ENCODE results near the gene IFT43.

Gene IFT43

GRCh38 chr14:76109087-76109880 is 123.7 kb downstream of the IFT43 start:
- no peak for DNase-seq (ENCODE audit: low read depth, low spot score)

- no peak for DNase-seq (ENCODE audit: low read depth, low spot score)
These were observed 127.5 kb downstream of the IFT43 start for GRCh38 chr14:76112889-76113624.

- no peak for DNase-seq (ENCODE audit: low read depth, low spot score)
These were observed 128.1 kb downstream of the IFT43 start for GRCh38 chr14:76113691-76114090.

GRCh38 chr14:76115010-76115422 is 129.5 kb downstream of the IFT43 start:
- peak; percentile 75 for DNase-seq (ENCODE audit: low read depth, low spot score)

GRCh38 chr14:76117789-76118484 is 132.4 kb downstream of the IFT43 start:
- no peak for DNase-seq (ENCODE audit: low read depth, low spot score)

GRCh38 chr14:76118594-76118993 is 133.0 kb downstream of the IFT43 start:
- DNase-seq (ENCODE audit: low read depth, low spot score), result no peak

- no peak for DNase-seq (ENCODE audit: low read depth, low spot score)
These were observed 135.7 kb downstream of the IFT43 start for GRCh38 chr14:76121089-76121748.

GRCh38 chr14:76123426-76124225 is 138.1 kb downstream of the IFT43 start:
- no peak for DNase-seq (ENCODE audit: low read depth, low spot score)

- DNase-seq (ENCODE audit: low read depth, low spot score), result no peak
These were observed 139.9 kb downstream of the IFT43 start for GRCh38 chr14:76125511-76125910.

- DNase-seq (ENCODE audit: low read depth, low spot score), result no peak
These were observed 140.5 kb downstream of the IFT43 start for GRCh38 chr14:76126076-76126475.

- DNase-seq (ENCODE audit: low read depth, low spot score), result no peak
These were observed 144.5 kb downstream of the IFT43 start for GRCh38 chr14:76129851-76130576.

- no peak for DNase-seq (ENCODE audit: low read depth, low spot score)
These were observed 145.8 kb downstream of the IFT43 start for GRCh38 chr14:76131071-76131965.

- no peak for DNase-seq (ENCODE audit: low read depth, low spot score)
These were observed 147.5 kb downstream of the IFT43 start for GRCh38 chr14:76133103-76133502.

Data from iPS DF 19.7 (cell line).